ENCODE data around the gene DGLUCY. TPM values are rescaled to one million over a fixed set of nuclear protein-coding genes. Genes with fewer than 3 reads are reported as not detected.
A peak's percentile ranks its signal among the peaks of the same experiment; 100 is the strongest.

The DGLUCY gene
- total RNA-seq = 13.1 and 15.6 TPM in 2 replicates
- long read RNA-seq, partial matches to known transcripts = 5 of 30 reads
- long read RNA-seq, other reads (novel, unspliced or antisense) = 18 of 30 reads

GRCh38 chr14:91113829-91114078 is at the start of gene DGLUCY:
DGLUCY (plus strand) TSS chr14:91114073; CDS start chr14:91160295, 46,222 bp downstream.
- no peak for DNase-seq (ENCODE audit: low read depth, low spot score)
- peak within 1 kb of the TSS; percentile 82 for H3K4me3 Mint-ChIP-seq
- no peaks in the 10 kb centered on the region for H3K36me3 Mint-ChIP-seq (ENCODE audit: low read depth)
- H3K9me3 Mint-ChIP-seq = peaks cover 2% of the 10 kb centered on the region
- peak within 1 kb of the TSS; percentile 95 for H3K27ac Mint-ChIP-seq (ENCODE audit: unreplicated experiment)
- no peak for TF ChIP-seq CTCF (conservative IDR thresholded peaks at IDR 0.05)
- H3K27me3 Mint-ChIP-seq (ENCODE audit: low read depth) = no peaks in the 10 kb centered on the region
- peaks cover 44% of the 10 kb centered on the region for H3K4me1 Mint-ChIP-seq

GRCh38 chr14:91065266-91065665 is 48.6 kb upstream of the DGLUCY start:
- H3K27me3 Mint-ChIP-seq (ENCODE audit: low read depth) = no peaks in the 10 kb centered on the region
- H3K4me1 Mint-ChIP-seq = no peaks in the 10 kb centered on the region
- no peak overlapping the region for H3K27ac Mint-ChIP-seq (ENCODE audit: unreplicated experiment)
- no peak overlapping the region for H3K4me3 Mint-ChIP-seq
- no peak for TF ChIP-seq CTCF (conservative IDR thresholded peaks at IDR 0.05)
- no peaks in the 10 kb centered on the region for H3K36me3 Mint-ChIP-seq (ENCODE audit: low read depth)
- no peaks in the 10 kb centered on the region for H3K9me3 Mint-ChIP-seq
- DNase-seq (ENCODE audit: low read depth, low spot score) = no peak

GRCh38 chr14:91067186-91067585 is 46.7 kb upstream of the DGLUCY start:
- TF ChIP-seq CTCF (conservative IDR thresholded peaks at IDR 0.05) = no peak
- Mint-ChIP-seq H3K9me3 (peaks cover 3% of the 10 kb centered on the region), H3K36me3 (ENCODE audit: low read depth) (no peaks in the 10 kb centered on the region), H3K4me1 (no peaks in the 10 kb centered on the region), H3K27ac (ENCODE audit: unreplicated experiment) (no peak overlapping the region), H3K27me3 (ENCODE audit: low read depth) (no peaks in the 10 kb centered on the region), H3K4me3 (no peak overlapping the region)
- DNase-seq (ENCODE audit: low read depth, low spot score) = no peak

- Mint-ChIP-seq H3K4me3 (no peak overlapping the region), H3K27me3 (ENCODE audit: low read depth) (no peaks in the 10 kb centered on the region), H3K27ac (ENCODE audit: unreplicated experiment) (no peak overlapping the region), H3K9me3 (peaks cover 3% of the 10 kb centered on the region), H3K36me3 (ENCODE audit: low read depth) (no peaks in the 10 kb centered on the region), H3K4me1 (no peaks in the 10 kb centered on the region)
- no peak for TF ChIP-seq CTCF (conservative IDR thresholded peaks at IDR 0.05)
- DNase-seq (ENCODE audit: low read depth, low spot score) = no peak
These were observed 45.2 kb upstream of the DGLUCY start for GRCh38 chr14:91068642-91069041.

- H3K27me3 Mint-ChIP-seq (ENCODE audit: low read depth) = no peaks in the 10 kb centered on the region
- H3K4me1 Mint-ChIP-seq = no peaks in the 10 kb centered on the region
- H3K36me3 Mint-ChIP-seq (ENCODE audit: low read depth) = no peaks in the 10 kb centered on the region
- H3K4me3 Mint-ChIP-seq = no peak overlapping the region
- peaks cover 3% of the 10 kb centered on the region for H3K9me3 Mint-ChIP-seq
- no peak for TF ChIP-seq CTCF (conservative IDR thresholded peaks at IDR 0.05)
- no peak for DNase-seq (ENCODE audit: low read depth, low spot score)
- H3K27ac Mint-ChIP-seq (ENCODE audit: unreplicated experiment) = no peak overlapping the region
These were observed 43.3 kb upstream of the DGLUCY start for GRCh38 chr14:91070572-91070971.

GRCh38 chr14:91075553-91075952 is 38.3 kb upstream of the DGLUCY start:
- Mint-ChIP-seq H3K9me3 (peaks cover 1% of the 10 kb centered on the region), H3K4me3 (no peak overlapping the region), H3K4me1 (peaks cover 9% of the 10 kb centered on the region), H3K36me3 (ENCODE audit: low read depth) (no peaks in the 10 kb centered on the region), H3K27me3 (ENCODE audit: low read depth) (no peaks in the 10 kb centered on the region), H3K27ac (ENCODE audit: unreplicated experiment) (no peak overlapping the region)
- no peak for TF ChIP-seq CTCF (conservative IDR thresholded peaks at IDR 0.05)
- no peak for DNase-seq (ENCODE audit: low read depth, low spot score)
